Thyroid gland (tissue), 4 donors: ENCODE measurements around the gene TNS3. TPM values are rescaled to one million over a fixed set of nuclear protein-coding genes. Genes with fewer than 3 reads are reported as not detected.
A peak's percentile ranks its signal among the peaks of the same experiment; 100 is the strongest.

Experiments used
- DNase-seq, 2 donors: peaks; one replicate each; pipeline ENCODE4 v3.0.0-alpha.2; 2019
- H3K27ac ChIP-seq, 3 donors: fragments of 200-600 bp; sonication (generic); 1 replicate in 2 of 3; 2 replicates in 1 of 3; pipeline ENCODE4 v1.5.1; 2016 to 2019; ENCODE audit warnings: mild to moderate bottlenecking in 1 of 3, moderate library complexity in 1 of 3
- H3K27me3 ChIP-seq: fragments of 200-600 bp; sonication (generic); one replicate; pipeline ENCODE4 v1.5.1; 2019
- H3K36me3 ChIP-seq, 2 donors: fragments of 200-600 bp; sonication (generic); one replicate each; pipeline ENCODE4 v1.5.1; 2016 to 2019
- H3K4me1 ChIP-seq, 2 donors: fragments of 200-600 bp; sonication (generic); one replicate each; pipeline ENCODE4 v1.5.1; 2017 to 2019
- H3K4me3 ChIP-seq, 3 donors: fragments of 200-600 bp; sonication (generic); replicated peaks in 1 of 3; 1 replicate in 2 of 3; 2 replicates in 1 of 3; pipeline ENCODE4 v1.5.1; 2016; ENCODE audit warnings: mild to moderate bottlenecking in 1 of 3
- H3K9me3 ChIP-seq: fragments of 200-600 bp; sonication (generic); one replicate; pipeline ENCODE4 v1.5.1; 2017
- CTCF ChIP-seq, 6 experiments: fragments of 200-600 bp in 3 of 6; fragments of 450-650 bp in 3 of 6; sonication (generic) in 3 of 6; IDR thresholded peaks; one replicate each; pipeline ENCODE4 v1.5.1; 2016 to 2019; ENCODE audit warnings: antibody characterized with exemption in 6 of 6, mild to moderate bottlenecking in 2 of 6, inconsistent platforms in 1 of 6, moderate library complexity in 1 of 6
- POLR2A ChIP-seq, 2 donors: fragments of 450-650 bp; IDR thresholded peaks; one replicate each; pipeline ENCODE4 v1.6.1; 2017; ENCODE audit warnings: antibody characterized with exemption in 2 of 2, mild to moderate bottlenecking in 2 of 2, moderate library complexity in 1 of 2
- WGBS, 2 donors: methylation state at CpG; one replicate each; pipeline ENCODE4 v1.1.5; 2017; 5-methylcytosine and 5-hydroxymethylcytosine counted together
- intact Hi-C: fragments of 100-400 bp; cut with DNase I; formaldehyde crosslinking; loops from one replicate; pipeline ENCODE4 v1.15.1; 2023
- total RNA-seq, 4 donors: library from RNA; depleted of rRNA; stranded (reverse); fragments of >200 nt; gene quantifications; one replicate each; pipeline ENCODE4 v1.2.3, GENCODE V29; 2016

TNS3 gene
- total RNA-seq, 4 donors from 2014 or later = 65.8 to 93.0 (median 80.7) TPM

DNA sequence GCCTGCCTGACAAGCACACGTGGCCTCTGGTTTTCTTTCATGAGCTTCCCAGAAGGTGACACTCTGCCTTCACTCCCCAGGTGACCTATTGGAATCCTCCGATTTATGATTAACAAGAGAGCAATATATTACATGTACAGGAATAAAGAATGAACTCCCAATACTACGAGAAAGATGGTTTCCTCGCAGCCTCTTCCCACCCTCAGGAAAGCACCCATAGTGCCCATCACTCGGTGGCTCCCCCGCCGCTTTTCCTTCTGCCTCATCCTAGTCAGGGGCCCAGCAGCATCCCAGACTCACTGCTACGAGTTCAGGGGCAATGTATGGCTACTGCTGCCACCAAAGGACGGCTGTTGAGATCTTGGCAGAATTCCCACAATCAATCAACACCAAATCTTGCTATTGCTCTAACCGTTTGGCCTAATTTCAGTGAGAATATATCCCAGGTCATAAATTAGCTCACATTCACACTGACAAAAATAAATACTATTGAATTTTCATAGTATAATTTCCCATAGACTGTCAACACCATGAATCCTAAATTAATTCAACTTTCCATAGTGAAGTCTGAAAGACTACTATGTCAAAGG is 196.3 kb downstream of the TNS3 start:
- DNase-seq = no peak
- TF ChIP-seq POLR2A (IDR thresholded peaks at IDR 0.05) = no peak
- no peak for TF ChIP-seq CTCF (IDR thresholded peaks at IDR 0.05)
- H3K27me3 ChIP-seq = no peaks in the 10 kb centered on the region
- no peaks in the 10 kb centered on the region for H3K36me3 ChIP-seq
- WGBS, 2 donors = 92 to 93% methylated on average over 10 of the region's 10 CpGs
- no peak overlapping the region for H3K27ac ChIP-seq
- no peak overlapping the region for H3K4me3 ChIP-seq
- peaks cover 23 to 38% of the 10 kb centered on the region in 2 donors for H3K4me1 ChIP-seq
- H3K9me3 ChIP-seq = no peaks in the 10 kb centered on the region
- intact Hi-C loops = no loop called here

GRCh38 chr7:47384755-47385535 is 197.0 kb downstream of the TNS3 start:
- no peaks in the 10 kb centered on the region for H3K9me3 ChIP-seq
- peak in 1 of 2 donors; percentile 35 for DNase-seq
- intact Hi-C loops = no loop called here
- H3K27ac ChIP-seq = no peak overlapping the region
- H3K36me3 ChIP-seq = no peaks in the 10 kb centered on the region
- peaks cover 30 to 45% of the 10 kb centered on the region in 2 donors for H3K4me1 ChIP-seq
- H3K27me3 ChIP-seq = no peaks in the 10 kb centered on the region
- 82 to 83% methylated on average over 10 to 13 of the region's 13 CpGs for WGBS, 2 donors
- H3K4me3 ChIP-seq = no peak overlapping the region
- no peak for TF ChIP-seq CTCF (IDR thresholded peaks at IDR 0.05)
- no peak for TF ChIP-seq POLR2A (IDR thresholded peaks at IDR 0.05)

DNA sequence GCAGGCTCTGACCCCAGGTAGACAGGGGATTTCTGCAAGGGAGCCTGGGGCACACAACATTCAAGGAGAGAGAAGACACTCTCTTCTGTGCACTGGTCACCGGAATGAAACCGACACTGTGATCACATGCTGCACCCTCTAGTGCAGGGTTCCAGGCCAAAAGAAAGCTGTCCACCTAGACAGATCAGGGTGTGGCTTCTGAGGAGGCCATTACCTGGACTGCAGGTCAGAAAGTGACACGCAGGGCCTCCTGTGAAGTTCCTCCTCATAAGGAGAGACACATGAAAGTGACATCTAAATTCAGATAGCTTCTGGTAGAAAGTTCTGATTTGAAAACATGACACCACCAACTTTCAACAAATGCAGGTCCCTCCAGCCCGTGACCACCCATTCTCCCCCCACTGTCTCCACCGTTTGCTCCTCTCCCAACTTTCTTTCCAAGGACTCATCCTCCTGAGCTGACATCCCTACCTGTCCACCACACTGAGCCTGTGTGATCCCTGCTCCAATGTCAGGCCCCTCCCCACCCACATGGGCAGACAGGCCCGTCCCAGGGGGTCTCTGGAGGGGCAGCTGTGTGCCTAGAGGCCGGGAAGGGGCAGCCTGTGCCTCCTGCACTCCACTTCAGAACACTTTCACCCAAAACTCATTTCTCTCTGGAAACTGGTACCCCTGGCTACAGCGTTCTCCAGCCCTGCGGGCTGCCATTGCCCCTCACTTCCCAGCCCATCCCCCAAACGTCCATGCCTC is 198.0 kb downstream of the TNS3 start:
- DNase-seq = peak in 1 of 2 donors; percentile 42
- H3K4me1 ChIP-seq = peaks cover 37 to 55% of the 10 kb centered on the region in 2 donors

DNA sequence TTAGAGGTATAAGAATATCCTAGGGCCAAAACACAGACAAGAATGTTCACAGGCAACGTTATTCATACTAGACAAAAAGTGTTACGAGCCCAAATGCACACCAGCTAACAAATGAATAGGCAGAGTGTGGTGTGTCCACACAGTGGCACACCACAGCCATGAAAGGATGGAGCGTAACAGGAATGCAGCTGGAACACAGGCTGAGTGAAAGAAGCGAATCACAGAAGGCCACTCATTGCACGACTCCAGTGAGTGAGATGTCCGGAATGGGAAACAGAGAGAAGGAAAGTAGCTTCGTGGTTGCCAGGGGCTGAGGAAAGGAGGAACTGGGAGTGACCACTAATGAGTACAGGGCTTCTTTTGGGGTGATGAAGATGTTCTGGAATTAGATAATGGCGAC is 198.8 kb downstream of the TNS3 start:
- Histone ChIP-seq H3K27me3 (no peaks in the 10 kb centered on the region), H3K4me3 (no peak overlapping the region), H3K27ac (peak overlapping the region; percentile 0 to 90 (median 18)), H3K36me3 (no peaks in the 10 kb centered on the region), H3K4me1 (peaks cover 39 to 62% of the 10 kb centered on the region in 2 donors), H3K9me3 (no peaks in the 10 kb centered on the region)
- TF ChIP-seq POLR2A (IDR thresholded peaks at IDR 0.05) (no peak), CTCF (IDR thresholded peaks at IDR 0.05) (peak in 1 of 6 experiments; percentile 29)
- intact Hi-C loops = no loop called here
- 75 to 82% methylated on average over 8 of the region's 8 CpGs for WGBS, 2 donors
- peak in 1 of 2 donors; percentile 35 for DNase-seq

More for the DNA sequence above, 198.0 kb downstream of the TNS3 start:
- TF ChIP-seq POLR2A (IDR thresholded peaks at IDR 0.05) (no peak), CTCF (IDR thresholded peaks at IDR 0.05) (no peak)
- Histone ChIP-seq H3K4me3 (no peak overlapping the region), H3K27me3 (no peaks in the 10 kb centered on the region), H3K27ac (peak overlapping the region; percentile 0 to 90 (median 18)), H3K36me3 (no peaks in the 10 kb centered on the region), H3K9me3 (no peaks in the 10 kb centered on the region)
- intact Hi-C loops = no loop called here
- WGBS, 2 donors = 80 to 83% methylated on average over 10 of the region's 10 CpGs
